ENCODE results near the gene GAD2. TPM values are rescaled to one million over a fixed set of nuclear protein-coding genes. Genes with fewer than 3 reads are reported as not detected.

The GAD2 gene
- 27.2 TPM for total RNA-seq

DNA sequence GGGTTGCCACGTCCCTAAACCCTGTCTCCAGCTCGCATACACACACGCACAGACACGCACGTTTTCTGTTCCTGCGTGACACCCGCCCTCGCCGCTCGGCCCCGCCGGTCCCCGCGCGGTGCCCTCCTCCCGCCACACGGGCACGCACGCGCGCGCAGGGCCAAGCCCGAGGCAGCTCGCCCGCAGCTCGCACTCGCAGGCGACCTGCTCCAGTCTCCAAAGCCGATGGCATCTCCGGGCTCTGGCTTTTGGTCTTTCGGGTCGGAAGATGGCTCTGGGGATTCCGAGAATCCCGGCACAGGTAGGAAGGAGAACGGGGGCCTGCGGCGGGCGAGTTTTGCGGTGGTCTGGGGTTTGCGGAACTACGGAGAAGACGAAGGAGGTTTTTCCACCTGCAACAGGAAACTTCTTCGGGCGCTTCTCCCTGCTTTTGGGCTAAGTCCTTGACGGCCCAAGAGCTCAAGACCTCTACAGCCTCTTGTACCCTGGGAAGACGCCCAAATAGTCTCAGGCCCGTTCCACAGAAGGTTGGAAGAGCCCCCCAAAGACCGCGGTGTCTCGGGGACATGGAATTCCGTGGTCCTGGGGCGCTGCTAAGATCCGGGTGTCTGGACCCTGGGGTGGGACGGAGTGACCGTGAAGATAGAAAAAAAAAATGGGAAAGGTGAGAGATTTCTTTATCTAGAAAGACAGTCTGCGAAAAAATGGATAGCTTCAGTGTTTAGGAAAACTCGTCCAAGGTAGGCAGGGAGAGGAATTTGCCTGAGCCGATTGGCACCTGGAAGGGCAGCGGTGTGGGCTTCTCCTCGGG is at the start of gene GAD2:
Gene GAD2 (plus strand): TSS at position 190 of the 811 bp plus-strand sequence. CDS start 36 bp downstream, at position 226.

Other genes with a start within 250 kb of the GAD2 start
- gene APBB1IP, start 221.6 kb downstream of the GAD2 start, total RNA-seq = 1.3 TPM